HepG2 (cell line): ENCODE measurements around the gene DBN1. TPM values are rescaled to one million over a fixed set of nuclear protein-coding genes. Genes with fewer than 3 reads are reported as not detected.
A peak's percentile ranks its signal among the peaks of the same experiment; 100 is the strongest.

Experiments
- BORCS8-MEF2B ChIP-seq: sonication (generic); formaldehyde crosslinking; IDR thresholded peaks from 2 replicates; pipeline ENCODE4 v1.8.0; 2022; ENCODE audit warnings: mild to moderate bottlenecking, missing genetic modification reagents
- ELK4 ChIP-seq: sonication (generic); formaldehyde crosslinking; IDR thresholded peaks from 2 replicates; pipeline ENCODE4 v1.9.0; 2021; ENCODE audit warnings: missing genetic modification reagents, borderline replicate concordance
- GATA4 ChIP-seq: sonication (generic); IDR thresholded peaks from 2 replicates; pipeline ENCODE4 v1.6.1; 2016; ENCODE audit warnings: antibody characterized with exemption, low read depth, borderline replicate concordance
- HNF1B ChIP-seq: sonication (generic); formaldehyde crosslinking; IDR thresholded peaks from 2 replicates; pipeline ENCODE4 v1.5.1; 2020; ENCODE audit warnings: mild to moderate bottlenecking, moderate library complexity, missing genetic modification reagents
- PAXIP1 ChIP-seq: sonication (generic); formaldehyde crosslinking; conservative IDR thresholded peaks from 2 replicates; pipeline ENCODE4 v1.4.0; 2020; ENCODE audit warnings: mild to moderate bottlenecking, missing genetic modification reagents, moderate library complexity
- POGK ChIP-seq: sonication (generic); formaldehyde crosslinking; conservative IDR thresholded peaks from 2 replicates; pipeline ENCODE4 v1.8.0; 2022; ENCODE audit warnings: mild to moderate bottlenecking, moderate library complexity, missing genetic modification reagents
- POLR2AphosphoS5 ChIP-seq: IDR thresholded peaks from 2 replicates; pipeline ENCODE4 v1.6.1; 2012; ENCODE audit warnings: low read depth, low read length
- SP140L ChIP-seq: sonication (generic); formaldehyde crosslinking; IDR thresholded peaks from 2 replicates; pipeline ENCODE4 v1.4.0; 2020; ENCODE audit warnings: missing genetic modification reagents, borderline replicate concordance
- ZBTB49 ChIP-seq: sonication (generic); formaldehyde crosslinking; IDR thresholded peaks from 2 replicates; pipeline ENCODE4 v1.4.0; 2020; ENCODE audit warnings: missing genetic modification reagents, borderline replicate concordance
- ZNF251 ChIP-seq: sonication (generic); formaldehyde crosslinking; IDR thresholded peaks from 2 replicates; pipeline ENCODE4 v1.9.0; 2021; ENCODE audit warnings: mild to moderate bottlenecking, missing genetic modification reagents
- ZNF512B ChIP-seq: sonication (generic); formaldehyde crosslinking; IDR thresholded peaks from 2 replicates; pipeline ENCODE4 v1.5.1; 2020; ENCODE audit warnings: missing genetic modification reagents, mild to moderate bottlenecking, borderline replicate concordance
- ZNF777 ChIP-seq: sonication (generic); formaldehyde crosslinking; IDR thresholded peaks from 2 replicates; pipeline ENCODE4 v1.4.0; 2020; ENCODE audit warnings: missing genetic modification reagents
- polyA plus RNA-seq, 8 experiments: library from polyadenylated mRNA; depleted of rRNA in 3 of 8; stranded (reverse) in 7 of 8; unstranded in 1 of 8; fragments of >200 nt; fragmentation: Illumina TruSeq in 4 of 8; extraction: Trizol in 4 of 8; gene quantifications; 2 replicates each; pipeline versions ENCODE4 v1.2.1 to v1.2.3, GENCODE V29; 2011 to 2016; ENCODE audit warnings: low read depth in 4 of 8, missing spikeins in 1 of 8, mixed read lengths in 1 of 8; ENCODE audit not compliant: insufficient read depth in 1 of 8
- total RNA-seq, 5 experiments: library from RNA; depleted of rRNA; stranded (reverse); fragments of >200 nt; fragmentation: Illumina TruSeq; extraction: Trizol; gene quantifications; 2 replicates each; pipeline ENCODE4 v1.2.3, GENCODE V29; 2016; ENCODE audit warnings: low read depth in 1 of 5

DBN1 gene
- total and polyA plus RNA-seq, 2 of the 13 experiments (the other 11 are each of a cell fraction or from before 2014, with no cell fraction given), result 27.0 to 37.3 TPM

GRCh38 chr5:177516601-177517568 is 43.5 kb upstream of the DBN1 start, which contains the start of gene DDX41 (continued):
- TF ChIP-seq PAXIP1 (CRISPR knock-in tag) (peak; percentile 70), BORCS8-MEF2B (CRISPR knock-in tag) (peak; percentile 38; the same call in 1 of the 2 replicates), GATA4 (peak; percentile 70), HNF1B (CRISPR knock-in tag) (peak; percentile 93), SP140L (peak; percentile 74; the same call in 1 of the 2 replicates), ZBTB49 (no peak), POGK (CRISPR knock-in tag) (peak; percentile 64; the same call in 1 of the 2 replicates), ELK4 (no peak), ZNF777 (CRISPR knock-in tag) (peak; percentile 76), ZNF512B (CRISPR knock-in tag) (peak; percentile 63; the same call in 1 of the 2 replicates), ZNF251 (CRISPR knock-in tag) (0 out of 2 replicates have a peak, but pooled peaks have one; percentile 15), POLR2AphosphoS5 (peak; percentile 86)
